Fibroblast of skin of back (primary cell): ENCODE results near the gene OR2T1. TPM values are rescaled to one million over a fixed set of nuclear protein-coding genes. Genes with fewer than 3 reads are reported as not detected.
"Not testable (repeated sequence)": the region's sequence is repeated elsewhere in the genome, so short reads cannot be mapped to it uniquely, and the experiment has no call there.

Source experiments
- DNase-seq: peaks from one replicate; pipeline ENCODE4 v3.0.0-alpha.2; 2013
- polyA plus RNA-seq, 2 experiments: library from polyadenylated mRNA; unstranded; fragments of 120-200 nt; gene quantifications; one replicate each; pipeline ENCODE4 v1.2.1, GENCODE V29; 2013; ENCODE audit not compliant: insufficient read length in 2 of 2

The OR2T1 gene
- polyA plus RNA-seq (2013, experiment 1 of 2; ENCODE audit: insufficient read length) = not detected
- polyA plus RNA-seq (2013, experiment 2 of 2; ENCODE audit: insufficient read length) = not detected

- no peak for DNase-seq
Measured at GRCh38 chr1:248402748-248403147, at the start of gene OR2T1. Gene OR2T1, plus strand, starts transcription at chr1:248403048. Its CDS starts 3,100 bp downstream, at chr1:248406148.

DNA sequence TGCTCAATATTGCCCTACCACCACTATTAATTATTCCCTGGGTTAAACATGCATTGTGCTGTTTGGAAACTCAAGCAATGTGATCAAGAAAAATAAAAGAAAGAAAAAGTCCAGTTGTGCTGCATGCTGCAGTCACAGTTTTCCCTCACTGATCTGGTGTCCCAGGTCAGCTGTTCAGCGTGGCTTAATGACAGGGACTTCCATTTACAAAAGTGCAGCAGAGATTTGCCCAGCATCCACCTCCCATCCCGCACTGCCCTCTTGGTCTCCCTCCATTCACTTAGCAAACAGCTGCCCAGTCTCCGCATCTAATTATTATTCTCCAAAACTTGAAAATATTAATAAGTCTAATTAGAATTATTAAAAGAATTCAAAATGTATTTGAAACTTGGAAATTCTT is 43.4 kb upstream of the OR2T1 start:
- no peak for DNase-seq

- DNase-seq = no peak
Measured at GRCh38 chr1:248361121-248361715, 41.6 kb upstream of the OR2T1 start, which contains the start of gene OR2T4. Gene OR2T4, plus strand, starts transcription at chr1:248361665. Its CDS starts 0 bp downstream, at chr1:248361665.

- no peak for DNase-seq
Measured at GRCh38 chr1:248366609-248367008, 36.2 kb upstream of the OR2T1 start.

DNA sequence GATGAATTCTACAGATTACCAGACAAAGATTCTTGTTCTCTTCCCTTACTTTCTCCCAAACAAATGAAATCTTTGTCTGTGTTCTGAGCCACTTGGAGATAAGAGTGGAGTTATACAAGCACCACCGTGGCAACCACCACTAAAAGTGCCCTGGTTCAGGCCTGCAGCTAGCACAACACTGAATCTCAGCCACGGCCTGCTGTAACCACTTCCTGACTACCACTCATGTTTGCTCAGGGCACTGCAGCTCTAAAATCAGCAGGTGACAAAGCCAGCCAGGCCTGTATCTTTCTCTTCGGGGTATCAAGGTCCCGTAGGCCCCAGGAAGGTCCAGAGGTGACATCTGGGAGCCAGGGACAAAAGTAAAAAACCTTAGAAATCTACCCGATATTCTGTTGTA is 30.5 kb upstream of the OR2T1 start:
- no peak for DNase-seq

DNA sequence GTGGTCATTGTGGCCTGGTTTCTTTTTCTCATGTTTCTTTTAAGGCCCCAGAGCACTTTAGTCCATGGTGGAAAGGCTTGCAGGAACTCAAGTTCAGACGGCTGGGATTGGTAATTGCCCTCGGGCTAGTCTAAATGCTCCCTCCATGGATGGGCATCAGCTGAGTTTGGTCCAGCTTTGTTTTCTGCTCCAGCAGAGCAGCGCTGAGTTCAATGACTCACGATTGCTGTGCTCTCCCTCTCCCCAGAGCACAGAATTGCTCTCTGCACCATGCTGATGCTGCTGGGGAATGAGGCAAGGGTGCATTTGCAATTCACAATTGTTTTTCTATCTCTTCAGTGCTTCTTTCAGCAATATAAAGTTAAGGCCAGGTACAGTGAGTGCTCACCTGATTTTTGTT is 29.1 kb upstream of the OR2T1 start:
- DNase-seq = no peak

DNA sequence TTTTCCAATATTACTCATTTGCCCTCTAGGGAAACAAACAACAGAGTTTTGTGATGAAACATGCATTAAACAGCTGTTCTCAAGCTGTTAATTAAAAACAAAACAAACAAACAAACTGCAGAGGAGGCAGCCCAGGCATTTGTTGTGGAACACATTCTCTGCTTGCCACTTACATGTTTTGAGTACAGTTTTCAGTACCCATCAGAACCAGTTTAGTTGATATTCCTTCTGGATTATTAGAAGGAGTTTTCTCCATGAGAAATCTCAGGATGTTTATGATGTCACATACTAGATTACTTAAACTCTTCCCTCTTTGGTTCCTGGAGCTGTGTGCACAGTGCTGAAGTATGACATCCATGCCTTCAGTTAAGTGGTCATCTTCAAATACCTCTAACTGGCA is 27.4 kb upstream of the OR2T1 start, which contains the start of gene OR2T6:
Gene OR2T6, plus strand, starts transcription at position 301 of the 400 bp plus-strand sequence. CDS start 11,863 bp downstream, outside the sequence.
- no peak for DNase-seq

GRCh38 chr1:248376916-248377315 is 25.9 kb upstream of the OR2T1 start:
- DNase-seq = no peak

DNA sequence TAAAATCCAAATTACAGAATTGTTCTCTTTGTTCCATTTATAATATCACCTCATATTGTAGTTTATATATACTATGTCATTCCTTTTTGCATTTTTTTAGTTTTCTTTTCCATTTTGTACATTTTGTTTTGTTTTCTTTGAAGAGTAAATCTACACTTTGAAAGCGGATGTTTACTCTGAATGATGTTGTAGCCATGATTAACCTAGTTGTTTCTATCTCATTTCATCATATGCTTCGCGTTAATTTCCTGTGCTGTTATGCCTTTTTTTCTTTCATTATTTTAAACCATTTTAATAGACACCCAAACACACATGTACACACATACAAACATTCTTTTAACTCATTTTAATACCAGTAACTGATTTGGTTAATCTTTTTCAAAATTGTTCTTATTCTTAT is 22.0 kb upstream of the OR2T1 start:
- no peak for DNase-seq

- no peak for DNase-seq
Measured at GRCh38 chr1:248388426-248388825, 14.4 kb upstream of the OR2T1 start.

- DNase-seq = no peak
Measured at GRCh38 chr1:248393050-248393449, 9.8 kb upstream of the OR2T1 start.

DNA sequence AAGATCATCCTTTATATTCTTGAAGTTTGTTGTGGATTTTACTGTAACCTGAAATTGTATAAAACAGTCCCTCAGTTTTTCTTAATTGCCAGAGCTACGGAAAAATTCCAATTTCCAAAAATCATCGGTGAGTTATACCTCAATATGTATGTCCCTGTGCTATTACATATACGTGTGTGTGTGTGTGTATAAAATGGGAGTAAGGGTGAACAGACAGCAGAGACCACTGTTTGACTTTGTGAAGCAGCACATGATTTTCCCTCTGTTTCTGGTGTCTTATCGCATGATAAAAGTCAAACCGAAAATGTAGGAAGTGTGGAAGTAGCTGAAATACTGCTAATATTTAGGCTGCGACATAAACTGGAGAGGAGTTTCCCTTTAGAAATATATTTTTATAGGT is 1.2 kb downstream of the OR2T1 start:
- peak; percentile 1 for DNase-seq

GRCh38 chr1:248406721-248407692 is 4.2 kb downstream of the OR2T1 start:
- no peak for DNase-seq

DNA sequence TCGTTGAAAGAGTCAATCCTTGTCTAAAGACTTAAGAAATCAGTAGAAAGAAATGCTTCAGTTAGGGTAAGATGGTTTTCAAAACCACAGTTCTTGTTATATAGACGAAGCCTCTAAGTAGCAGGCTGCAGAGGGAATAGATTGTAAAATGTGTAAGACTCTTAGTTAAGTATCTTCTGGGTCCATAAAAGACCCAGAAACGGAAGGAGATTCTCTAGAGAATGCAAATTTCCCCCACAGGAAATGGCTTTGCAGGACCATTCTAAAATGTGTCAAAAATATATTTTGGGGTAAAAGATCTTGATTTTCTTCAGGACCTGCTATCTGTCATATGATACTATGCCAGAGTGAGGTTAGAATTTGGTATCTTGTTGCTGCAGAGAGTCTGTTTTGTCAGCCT is 13.4 kb downstream of the OR2T1 start:
- DNase-seq = no peak

DNA sequence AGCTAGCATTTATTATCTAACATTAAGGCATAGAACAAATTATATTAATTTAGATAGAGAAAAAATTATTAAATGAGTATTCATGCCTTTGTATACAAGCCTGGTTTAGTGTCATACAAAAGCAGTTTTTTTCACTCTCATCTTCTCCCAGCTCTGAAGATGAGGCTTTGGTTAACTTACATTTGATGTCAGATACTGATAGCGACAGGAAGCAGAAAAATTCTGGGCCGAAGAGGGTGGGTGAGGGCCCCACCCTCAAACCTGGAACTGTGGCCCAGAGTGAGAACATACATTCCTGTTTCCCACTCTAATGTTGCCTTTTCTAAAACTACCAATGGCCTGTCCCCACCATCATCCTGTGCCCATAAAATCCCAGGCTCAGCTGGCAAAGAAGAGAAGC is 15.0 kb downstream of the OR2T1 start:
- no peak for DNase-seq

- DNase-seq = no peak
Measured at GRCh38 chr1:248421384-248421783, 18.5 kb downstream of the OR2T1 start.

- not testable (repeated sequence) for DNase-seq
Measured at GRCh38 chr1:248427526-248428191, 24.8 kb downstream of the OR2T1 start.

- not testable (repeated sequence) for DNase-seq
Measured at GRCh38 chr1:248428192-248428533, 25.3 kb downstream of the OR2T1 start.

DNA sequence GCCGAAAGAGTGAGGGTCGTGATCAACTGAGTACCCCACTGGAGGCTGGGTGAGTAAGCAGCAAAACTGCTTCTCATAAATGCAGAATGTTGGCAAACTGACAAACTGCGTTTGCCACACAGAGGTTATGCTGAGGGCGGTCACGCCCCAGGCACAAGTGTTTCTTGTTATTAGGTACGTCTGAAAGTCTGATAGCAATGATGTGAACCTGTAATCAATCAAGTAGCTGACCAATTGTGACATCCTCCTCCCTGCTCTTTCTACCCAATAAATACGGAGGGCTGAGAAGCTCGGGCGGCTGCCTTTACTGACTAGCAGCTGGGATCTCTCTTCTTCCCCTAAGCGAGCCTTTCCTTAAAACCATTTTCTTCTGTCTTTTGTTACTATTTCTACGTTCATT is 28.8 kb downstream of the OR2T1 start:
- not testable (repeated sequence) for DNase-seq

DNA sequence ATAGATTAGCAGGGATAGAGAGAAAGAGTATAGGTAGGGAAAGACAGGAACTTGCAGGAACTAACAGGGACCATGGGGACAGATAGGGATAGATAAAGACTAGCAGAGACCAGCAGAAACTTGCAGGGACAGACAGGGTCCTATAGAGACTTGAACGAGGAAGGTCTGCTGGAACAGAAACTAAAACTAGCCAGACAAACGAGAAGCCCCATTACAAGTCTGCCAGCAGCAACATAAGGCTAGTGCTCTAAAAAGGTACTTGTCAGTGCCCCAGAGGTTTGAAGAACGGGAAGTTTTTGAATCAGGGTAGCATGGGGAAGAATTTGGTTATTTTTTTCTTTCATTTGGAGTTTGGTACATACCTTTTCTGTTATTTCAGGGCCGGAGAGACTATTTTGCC is 29.4 kb downstream of the OR2T1 start:
- DNase-seq = not testable (repeated sequence)

DNA sequence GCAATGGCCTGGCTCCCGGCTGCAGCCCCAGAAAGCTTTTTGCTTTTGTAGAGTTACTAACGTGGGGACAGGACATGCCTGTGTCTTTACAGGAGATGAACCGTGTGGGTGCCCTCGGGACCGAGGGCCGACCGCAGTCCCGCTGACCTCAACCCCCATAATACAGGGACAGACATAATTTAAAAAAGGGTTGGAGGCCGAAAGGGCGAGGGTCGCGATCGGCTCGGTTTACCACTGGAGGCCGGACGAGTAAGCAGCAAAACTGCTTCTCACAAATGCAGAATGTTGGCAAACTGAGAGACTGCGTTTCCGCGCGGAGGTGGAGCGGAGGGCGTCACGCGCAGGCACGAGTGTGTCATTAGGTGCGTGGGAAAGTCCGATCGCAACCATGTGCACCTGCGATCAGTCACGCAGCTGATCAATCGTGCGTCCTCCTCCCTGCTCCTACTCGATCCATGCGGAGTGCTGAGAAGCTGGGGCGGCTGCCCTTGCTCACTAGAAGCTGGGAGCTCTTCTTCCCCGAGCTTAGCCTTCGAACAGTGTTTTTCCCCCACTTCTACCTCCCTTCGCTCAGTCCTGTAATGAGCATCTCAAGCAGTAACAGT is 31.1 kb downstream of the OR2T1 start:
- DNase-seq = not testable (repeated sequence)

DNA sequence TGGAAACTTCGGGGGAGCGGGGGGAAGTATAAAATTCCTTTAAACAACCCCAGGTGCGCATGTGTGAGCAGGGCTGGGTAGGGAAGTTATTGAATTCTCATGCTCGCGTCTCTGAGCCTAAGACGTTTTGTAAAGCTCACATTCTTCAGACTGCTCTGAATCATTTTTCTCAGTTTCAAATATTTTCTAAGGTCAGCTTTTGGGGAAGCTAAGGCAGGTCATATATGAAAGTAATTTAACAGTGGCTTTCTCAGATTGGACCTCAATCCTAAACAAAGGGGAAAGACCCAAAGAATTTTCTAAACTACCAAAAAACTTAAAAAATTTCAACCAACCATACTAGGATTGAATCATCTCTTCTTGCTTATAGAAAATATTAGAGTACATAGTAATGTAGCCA is 32.1 kb downstream of the OR2T1 start:
- not testable (repeated sequence) for DNase-seq

DNA sequence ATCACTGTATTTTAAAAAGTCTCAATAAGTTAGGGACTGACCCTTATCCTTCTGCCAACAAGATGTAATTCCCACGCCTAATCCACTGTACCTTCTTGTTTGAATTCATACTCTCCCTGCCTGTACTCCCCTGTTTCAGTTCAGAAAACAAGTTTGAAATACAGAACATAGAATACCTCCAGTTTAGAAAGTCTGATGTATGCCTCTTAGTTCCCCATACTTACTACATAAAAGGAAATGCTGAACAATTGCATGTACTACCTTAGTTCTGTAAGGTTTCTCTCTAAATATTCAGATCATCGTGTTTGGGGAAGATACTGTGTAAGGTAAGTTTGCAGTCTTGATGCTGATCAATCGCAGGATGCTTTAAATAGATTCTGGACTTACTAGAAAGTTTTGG is 33.5 kb downstream of the OR2T1 start:
- not testable (repeated sequence) for DNase-seq
